ENCODE measurements around the gene AHCYL2. TPM values are rescaled to one million over a fixed set of nuclear protein-coding genes. Genes with fewer than 3 reads are reported as not detected.

Gene AHCYL2
- 4.5 and 15.1 TPM in 2 replicates for total RNA-seq

DNA sequence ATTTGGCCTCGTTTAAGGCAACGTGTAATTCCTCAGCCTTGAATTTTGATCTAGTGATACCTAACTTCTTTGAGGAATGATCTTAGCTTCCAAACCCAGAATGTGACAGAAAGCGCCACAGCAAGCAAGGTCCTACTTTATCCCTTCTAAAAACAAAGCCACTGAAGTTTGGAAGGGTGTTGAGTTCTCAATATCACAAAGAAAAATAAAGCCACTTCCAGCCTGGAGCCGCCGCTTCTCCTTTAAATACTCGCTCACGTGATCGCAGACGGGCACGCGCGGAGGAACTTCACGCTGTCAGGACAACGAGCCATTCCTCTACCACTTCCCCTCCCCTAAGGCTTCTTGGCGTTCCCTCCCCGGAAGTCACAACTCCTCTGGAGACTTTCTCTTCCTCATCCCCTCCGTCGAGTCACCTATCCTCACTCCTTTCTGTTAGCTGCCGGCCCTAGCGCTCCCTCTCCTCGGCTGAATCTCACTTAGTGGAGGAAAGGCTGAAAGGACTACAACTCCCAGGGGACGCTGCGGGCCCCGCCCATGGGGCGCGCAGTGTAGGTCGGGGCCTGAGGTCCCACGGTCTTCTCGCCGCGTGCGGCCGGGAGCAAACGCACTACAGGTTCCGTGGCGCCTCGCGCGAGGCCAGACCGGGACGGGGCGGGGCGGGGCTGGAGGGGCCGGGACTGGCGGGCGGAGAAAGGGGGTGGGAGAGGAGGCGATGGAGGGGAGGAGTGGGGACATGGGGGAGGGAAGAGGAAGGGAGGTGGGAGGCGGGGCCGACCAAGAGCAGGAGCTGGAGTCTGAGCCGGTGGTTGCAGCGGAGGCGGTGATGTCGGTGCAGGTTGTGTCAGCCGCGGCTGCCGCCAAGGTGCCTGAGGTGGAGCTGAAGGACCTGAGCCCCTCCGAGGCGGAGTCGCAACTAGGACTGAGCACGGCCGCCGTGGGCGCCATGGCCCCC, at the start of gene AHCYL2:
AHCYL2 (plus strand) TSS at position 780 of the 955 bp plus-strand sequence.

DNA sequence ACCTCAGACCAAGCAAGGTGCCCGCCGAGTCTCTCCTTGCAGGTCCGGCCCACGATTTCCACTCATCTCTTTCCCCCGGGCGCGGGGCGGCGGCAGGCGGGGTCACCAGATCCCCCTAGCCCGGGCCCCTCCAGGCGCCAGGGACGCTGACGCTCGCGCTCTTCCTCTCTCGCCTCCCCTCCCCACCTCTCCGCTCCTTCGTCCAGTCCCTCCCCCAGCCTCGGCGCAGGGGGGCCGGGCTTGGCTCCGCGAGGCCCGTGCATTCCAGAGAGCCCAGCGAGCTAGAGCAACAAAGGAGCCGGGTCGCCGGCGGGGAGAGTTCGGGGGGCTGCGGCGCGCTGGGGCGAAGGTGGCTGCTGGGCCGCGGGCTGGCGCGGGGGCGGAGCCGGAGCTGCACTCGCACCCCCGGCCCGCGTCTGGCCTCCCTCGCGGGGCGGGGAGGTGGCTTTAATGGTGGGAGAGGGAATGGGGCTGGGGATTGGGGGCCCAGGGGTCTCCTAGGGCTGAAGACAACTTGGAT, 36.4 kb upstream of the AHCYL2 start, which contains the start of gene SMO:
SMO (plus strand) TSS at position 262 of the 520 bp plus-strand sequence. CDS start 519 bp downstream, outside the sequence.

DNA sequence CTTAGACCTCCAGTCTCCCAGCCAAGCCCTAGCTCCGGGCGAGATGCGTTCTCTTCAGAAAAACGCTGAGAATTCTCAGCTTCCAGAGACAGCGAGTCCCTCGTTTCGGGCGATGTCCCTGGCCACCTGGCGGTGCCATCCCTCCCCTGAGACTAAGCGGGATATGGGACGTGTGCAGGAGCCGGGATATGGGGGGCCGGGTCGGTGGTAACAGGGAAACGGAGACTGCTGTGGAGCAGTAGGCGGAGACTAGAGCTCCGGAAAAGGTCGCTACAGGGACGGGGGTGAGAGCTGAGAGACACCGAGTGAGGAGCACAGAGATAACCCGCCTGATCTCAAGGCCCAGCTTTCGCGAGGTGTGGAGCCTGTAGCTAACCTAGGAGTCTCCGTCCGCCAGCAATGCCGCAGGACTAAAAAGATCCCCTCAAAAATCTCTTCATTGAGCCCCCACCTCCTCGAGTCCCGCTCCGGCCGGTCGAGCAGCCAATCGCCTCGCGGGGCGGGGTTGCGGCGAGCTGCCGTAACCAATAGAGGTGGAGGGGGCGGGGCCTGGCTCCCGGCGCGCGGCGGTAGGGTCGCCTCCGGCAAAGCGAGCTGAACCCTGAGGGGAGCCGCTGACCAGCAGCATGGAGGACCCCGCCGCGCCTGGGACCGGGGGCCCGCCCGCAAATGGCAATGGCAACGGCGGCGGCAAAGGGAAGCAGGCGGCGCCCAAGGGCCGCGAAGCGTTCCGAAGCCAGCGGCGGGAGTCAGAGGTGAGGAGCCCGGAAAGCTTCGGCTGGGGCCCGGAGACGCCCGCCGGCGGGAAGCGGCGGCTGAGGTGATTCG, 209.2 kb downstream of the AHCYL2 start, which contains the start of gene STRIP2:
STRIP2 (plus strand) TSS at position 586 of the 828 bp plus-strand sequence; CDS start at position 627, 41 bp downstream.

Other genes with a start within 250 kb of the AHCYL2 start
- gene TNPO3, start 169.9 kb upstream of the AHCYL2 start, total RNA-seq: 20.3 and 22.6 TPM in 2 replicates
- gene TSPAN33, start 80.3 kb upstream of the AHCYL2 start, total RNA-seq: 0.47 and 2.2 TPM in 2 replicates
- gene SMO, start 36.4 kb upstream of the AHCYL2 start, total RNA-seq: 18.9 and 19.6 TPM in 2 replicates
- 2.6 and 7.0 TPM in 2 replicates for gene STRIP2, start 209.4 kb downstream of the AHCYL2 start, total RNA-seq

Measured in pericardium fibroblast (primary cell).